ENCODE data around the gene F7.

F7 gene

GRCh38 chr13:113155982-113156655 is 50.5 kb downstream of the F7 start:
- Histone ChIP-seq H3K27ac (no peak overlapping the region), H3K4me3 (ENCODE audit: low read depth, low read length) (no peak overlapping the region), H3K9me3 (ENCODE audit: severe bottlenecking) (peaks cover 4% of the 10 kb centered on the region), H3K36me3 (no peaks in the 10 kb centered on the region; the same call in 1 of the 2 replicates), H3K27me3 (ENCODE audit: insufficient read depth, low read depth, severe bottlenecking) (no peaks in the 10 kb centered on the region)
- no peak for DNase-seq
- TF ChIP-seq, protein P1, sequence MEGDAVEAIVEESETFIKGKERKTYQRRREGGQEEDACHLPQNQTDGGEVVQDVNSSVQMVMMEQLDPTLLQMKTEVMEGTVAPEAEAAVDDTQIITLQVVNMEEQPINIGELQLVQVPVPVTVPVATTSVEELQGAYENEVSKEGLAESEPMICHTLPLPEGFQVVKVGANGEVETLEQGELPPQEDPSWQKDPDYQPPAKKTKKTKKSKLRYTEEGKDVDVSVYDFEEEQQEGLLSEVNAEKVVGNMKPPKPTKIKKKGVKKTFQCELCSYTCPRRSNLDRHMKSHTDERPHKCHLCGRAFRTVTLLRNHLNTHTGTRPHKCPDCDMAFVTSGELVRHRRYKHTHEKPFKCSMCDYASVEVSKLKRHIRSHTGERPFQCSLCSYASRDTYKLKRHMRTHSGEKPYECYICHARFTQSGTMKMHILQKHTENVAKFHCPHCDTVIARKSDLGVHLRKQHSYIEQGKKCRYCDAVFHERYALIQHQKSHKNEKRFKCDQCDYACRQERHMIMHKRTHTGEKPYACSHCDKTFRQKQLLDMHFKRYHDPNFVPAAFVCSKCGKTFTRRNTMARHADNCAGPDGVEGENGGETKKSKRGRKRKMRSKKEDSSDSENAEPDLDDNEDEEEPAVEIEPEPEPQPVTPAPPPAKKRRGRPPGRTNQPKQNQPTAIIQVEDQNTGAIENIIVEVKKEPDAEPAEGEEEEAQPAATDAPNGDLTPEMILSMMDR (IDR thresholded peaks at IDR 0.05; ENCODE audit: low read depth, low read length), result no peak

DNA sequence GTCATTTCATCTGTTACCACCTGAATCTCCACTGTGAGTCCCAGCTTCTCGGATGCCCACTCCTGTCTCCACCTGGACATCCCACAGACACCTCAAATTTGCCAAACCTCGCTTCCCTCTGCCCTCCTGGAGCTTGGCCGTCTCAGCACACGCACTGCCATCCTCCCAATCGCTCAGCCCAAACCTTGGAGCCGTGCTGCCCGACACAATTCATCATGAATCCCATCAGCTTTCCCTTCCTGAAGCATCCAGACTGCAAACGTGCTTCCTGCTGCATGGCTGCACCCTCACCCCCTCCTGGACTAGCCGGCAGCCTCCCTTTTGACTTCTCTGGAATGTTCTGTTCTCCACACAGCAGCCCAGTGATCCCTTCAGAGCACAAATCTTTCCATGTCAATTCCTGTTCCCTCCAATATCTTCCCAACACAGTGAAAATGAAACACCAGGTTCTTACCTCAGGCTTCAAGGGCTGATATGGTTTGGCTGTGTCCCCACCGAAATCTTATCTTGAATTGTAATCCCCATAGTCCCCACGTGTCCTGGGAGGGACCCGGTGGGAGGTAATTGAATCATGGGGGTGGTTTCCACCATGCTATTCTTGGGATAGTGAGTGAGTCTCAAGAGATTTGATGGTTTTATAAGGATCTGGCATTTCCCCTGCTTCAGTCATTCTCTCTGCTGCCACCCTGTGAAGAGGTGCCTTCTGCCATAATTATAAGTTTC is 51.8 kb downstream of the F7 start:
- no peaks in the 10 kb centered on the region; the same call in 1 of the 2 replicates for H3K36me3 ChIP-seq
- peaks cover 4% of the 10 kb centered on the region for H3K9me3 ChIP-seq (ENCODE audit: severe bottlenecking)
- TF ChIP-seq, protein P1 (IDR thresholded peaks at IDR 0.05; ENCODE audit: low read depth, low read length), result no peak
- no peak for DNase-seq
- H3K27ac ChIP-seq, result no peak overlapping the region
- H3K27me3 ChIP-seq (ENCODE audit: insufficient read depth, low read depth, severe bottlenecking), result no peaks in the 10 kb centered on the region
- no peak overlapping the region for H3K4me3 ChIP-seq (ENCODE audit: low read depth, low read length)

GRCh38 chr13:113157929-113158747 is 52.5 kb downstream of the F7 start, which contains the start of gene PROZ:
Gene PROZ (plus strand): TSS chr13:113158648. CDS start chr13:113158661, 13 bp downstream.
- Histone ChIP-seq H3K9me3 (ENCODE audit: severe bottlenecking) (peaks cover 4% of the 10 kb centered on the region), H3K27ac (no peak within 1 kb of the TSS), H3K36me3 (no peaks in the 10 kb centered on the region; the same call in 1 of the 2 replicates), H3K4me3 (ENCODE audit: low read depth, low read length) (no peak within 1 kb of the TSS), H3K27me3 (ENCODE audit: insufficient read depth, low read depth, severe bottlenecking) (no peaks in the 10 kb centered on the region)
- TF ChIP-seq, protein P1 (IDR thresholded peaks at IDR 0.05; ENCODE audit: low read depth, low read length), result no peak
- no peak for DNase-seq

GRCh38 chr13:113158946-113159345 is 53.4 kb downstream of the F7 start:
- no peak overlapping the region for H3K27ac ChIP-seq
- no peaks in the 10 kb centered on the region; the same call in 1 of the 2 replicates for H3K36me3 ChIP-seq
- no peak for DNase-seq
- no peaks in the 10 kb centered on the region for H3K27me3 ChIP-seq (ENCODE audit: insufficient read depth, low read depth, severe bottlenecking)
- no peak overlapping the region for H3K4me3 ChIP-seq (ENCODE audit: low read depth, low read length)
- TF ChIP-seq, protein P1 (IDR thresholded peaks at IDR 0.05; ENCODE audit: low read depth, low read length), result no peak
- H3K9me3 ChIP-seq (ENCODE audit: severe bottlenecking), result peaks cover 4% of the 10 kb centered on the region

- no peak overlapping the region for H3K4me3 ChIP-seq (ENCODE audit: low read depth, low read length)
- no peak for DNase-seq
- H3K9me3 ChIP-seq (ENCODE audit: severe bottlenecking), result peaks cover 4% of the 10 kb centered on the region
- H3K36me3 ChIP-seq, result no peaks in the 10 kb centered on the region; the same call in 1 of the 2 replicates
- H3K27ac ChIP-seq, result no peak overlapping the region
- TF ChIP-seq, protein P1 (IDR thresholded peaks at IDR 0.05; ENCODE audit: low read depth, low read length), result no peak
- no peaks in the 10 kb centered on the region for H3K27me3 ChIP-seq (ENCODE audit: insufficient read depth, low read depth, severe bottlenecking)
Measured at GRCh38 chr13:113159701-113160100, 54.1 kb downstream of the F7 start.

Measured in WERI-Rb-1 (cell line).